ENCODE results near the gene CLUH.

CLUH gene

DNA sequence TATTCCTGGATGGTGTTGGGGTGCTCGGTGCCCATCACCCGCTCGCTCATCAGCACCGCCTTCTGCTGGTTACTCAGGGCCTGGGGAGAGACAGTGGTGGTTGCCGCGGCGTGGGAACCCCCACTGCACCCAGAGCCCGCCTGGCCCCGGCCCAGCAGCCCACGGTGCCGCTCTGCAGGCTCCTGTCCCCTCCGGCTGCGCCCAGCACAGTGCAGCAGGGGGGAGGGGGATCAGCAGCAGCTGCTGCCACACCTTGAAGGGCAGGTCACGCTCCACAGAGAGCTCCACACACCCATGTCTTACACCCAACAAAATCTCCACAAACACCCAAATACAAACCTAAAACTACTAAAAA, 18.8 kb downstream of the CLUH start:
- TF ChIP-seq, protein P1, sequence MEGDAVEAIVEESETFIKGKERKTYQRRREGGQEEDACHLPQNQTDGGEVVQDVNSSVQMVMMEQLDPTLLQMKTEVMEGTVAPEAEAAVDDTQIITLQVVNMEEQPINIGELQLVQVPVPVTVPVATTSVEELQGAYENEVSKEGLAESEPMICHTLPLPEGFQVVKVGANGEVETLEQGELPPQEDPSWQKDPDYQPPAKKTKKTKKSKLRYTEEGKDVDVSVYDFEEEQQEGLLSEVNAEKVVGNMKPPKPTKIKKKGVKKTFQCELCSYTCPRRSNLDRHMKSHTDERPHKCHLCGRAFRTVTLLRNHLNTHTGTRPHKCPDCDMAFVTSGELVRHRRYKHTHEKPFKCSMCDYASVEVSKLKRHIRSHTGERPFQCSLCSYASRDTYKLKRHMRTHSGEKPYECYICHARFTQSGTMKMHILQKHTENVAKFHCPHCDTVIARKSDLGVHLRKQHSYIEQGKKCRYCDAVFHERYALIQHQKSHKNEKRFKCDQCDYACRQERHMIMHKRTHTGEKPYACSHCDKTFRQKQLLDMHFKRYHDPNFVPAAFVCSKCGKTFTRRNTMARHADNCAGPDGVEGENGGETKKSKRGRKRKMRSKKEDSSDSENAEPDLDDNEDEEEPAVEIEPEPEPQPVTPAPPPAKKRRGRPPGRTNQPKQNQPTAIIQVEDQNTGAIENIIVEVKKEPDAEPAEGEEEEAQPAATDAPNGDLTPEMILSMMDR (IDR thresholded peaks at IDR 0.05; ENCODE audit: borderline replicate concordance, control extremely low read depth, extremely low read depth, insufficient read depth, missing control alignments), result no peak
- peak; percentile 26 for DNase-seq (ENCODE audit: low spot score)
- in situ Hi-C loops (cut with MboI; ENCODE audit: low sequenced_read_pairs, unreplicated experiment), result no loop called here

DNA sequence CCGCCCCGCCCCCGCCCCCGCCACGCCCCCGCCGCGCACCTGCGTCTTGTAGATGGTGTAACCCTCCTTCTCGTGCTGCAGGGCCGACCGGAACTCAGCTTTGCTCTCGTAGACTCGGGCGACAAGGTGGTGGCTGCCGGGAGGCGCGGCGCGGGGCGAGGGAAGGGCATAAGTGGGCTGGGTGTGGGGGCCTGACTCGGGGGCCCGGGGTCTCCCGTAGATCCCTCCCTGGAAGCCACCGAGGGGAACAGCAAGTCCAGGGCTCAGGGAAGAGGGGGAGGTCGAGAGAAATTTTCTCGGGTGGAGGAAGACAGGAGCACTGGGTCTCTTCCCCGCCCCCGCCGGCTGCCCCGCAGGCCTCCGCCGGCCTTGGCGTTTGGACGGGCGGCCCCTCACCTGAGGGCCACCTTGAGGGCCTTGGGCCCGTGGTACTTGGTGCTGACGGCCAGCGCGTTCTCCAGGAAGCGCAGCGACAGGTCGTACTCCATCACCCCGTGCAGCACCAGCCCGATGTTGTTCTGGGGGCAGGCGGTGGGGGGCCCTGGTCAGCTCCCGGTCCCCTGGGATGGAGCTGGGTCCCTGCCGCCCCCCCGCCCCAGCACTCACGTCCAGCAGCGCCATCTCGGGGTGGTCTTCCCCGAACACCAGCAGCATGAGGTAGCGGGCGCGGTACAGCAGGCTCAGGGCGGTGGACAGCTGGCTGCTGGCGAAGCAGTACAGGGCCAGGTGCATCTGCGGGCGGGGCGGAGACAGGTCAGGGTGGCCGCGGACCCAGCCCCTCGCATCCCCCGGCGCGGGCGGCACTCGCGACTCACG, 19.4 kb downstream of the CLUH start:
- no peak for DNase-seq (ENCODE audit: low spot score)
- TF ChIP-seq, protein P1 (IDR thresholded peaks at IDR 0.05; ENCODE audit: borderline replicate concordance, control extremely low read depth, extremely low read depth, insufficient read depth, missing control alignments), result no peak
- in situ Hi-C loops (cut with MboI; ENCODE audit: low sequenced_read_pairs, unreplicated experiment), result no loop called here

DNA sequence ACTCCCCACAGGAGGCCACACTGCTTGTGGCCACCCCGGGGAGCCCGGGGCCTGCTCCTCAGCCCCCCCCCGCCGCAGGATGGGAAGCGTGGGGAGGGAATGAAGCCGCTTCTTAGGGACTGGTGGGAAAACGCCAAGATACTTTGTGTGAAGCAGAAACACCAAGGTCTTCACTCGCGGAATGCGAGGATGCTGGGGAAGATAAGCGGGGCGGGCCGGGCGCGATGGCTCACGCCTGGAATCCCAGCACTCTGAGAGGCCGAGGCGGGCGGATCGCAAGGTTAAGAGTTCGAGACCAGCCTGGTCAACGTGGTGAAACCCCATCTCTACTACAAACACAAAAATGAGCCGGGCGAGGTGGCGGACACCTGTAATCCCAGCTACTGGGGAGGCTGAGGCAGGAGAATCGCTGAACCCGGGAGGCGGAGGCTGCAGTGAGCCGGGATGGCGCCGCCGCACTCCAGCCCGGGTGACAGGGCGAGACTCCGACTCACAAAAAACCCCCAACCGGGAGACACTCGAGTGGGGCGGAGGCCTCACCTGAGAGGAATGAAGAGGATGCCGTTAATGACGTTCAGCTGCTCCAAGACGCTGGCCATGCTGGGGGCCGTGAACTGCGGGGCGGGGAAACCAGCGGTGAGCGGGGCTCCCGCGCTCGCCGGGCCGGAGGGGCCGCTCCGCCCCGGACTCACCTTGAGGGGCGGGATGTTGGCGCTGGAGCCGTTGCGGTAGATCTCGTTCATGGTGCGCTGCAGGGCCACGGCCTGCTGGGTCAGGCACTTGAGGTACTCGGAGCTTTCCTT, 20.3 kb downstream of the CLUH start:
- TF ChIP-seq, protein P1 (IDR thresholded peaks at IDR 0.05; ENCODE audit: borderline replicate concordance, control extremely low read depth, extremely low read depth, insufficient read depth, missing control alignments), result no peak
- DNase-seq (ENCODE audit: low spot score), result no peak
- in situ Hi-C loops (cut with MboI; ENCODE audit: low sequenced_read_pairs, unreplicated experiment), result no loop called here

DNA sequence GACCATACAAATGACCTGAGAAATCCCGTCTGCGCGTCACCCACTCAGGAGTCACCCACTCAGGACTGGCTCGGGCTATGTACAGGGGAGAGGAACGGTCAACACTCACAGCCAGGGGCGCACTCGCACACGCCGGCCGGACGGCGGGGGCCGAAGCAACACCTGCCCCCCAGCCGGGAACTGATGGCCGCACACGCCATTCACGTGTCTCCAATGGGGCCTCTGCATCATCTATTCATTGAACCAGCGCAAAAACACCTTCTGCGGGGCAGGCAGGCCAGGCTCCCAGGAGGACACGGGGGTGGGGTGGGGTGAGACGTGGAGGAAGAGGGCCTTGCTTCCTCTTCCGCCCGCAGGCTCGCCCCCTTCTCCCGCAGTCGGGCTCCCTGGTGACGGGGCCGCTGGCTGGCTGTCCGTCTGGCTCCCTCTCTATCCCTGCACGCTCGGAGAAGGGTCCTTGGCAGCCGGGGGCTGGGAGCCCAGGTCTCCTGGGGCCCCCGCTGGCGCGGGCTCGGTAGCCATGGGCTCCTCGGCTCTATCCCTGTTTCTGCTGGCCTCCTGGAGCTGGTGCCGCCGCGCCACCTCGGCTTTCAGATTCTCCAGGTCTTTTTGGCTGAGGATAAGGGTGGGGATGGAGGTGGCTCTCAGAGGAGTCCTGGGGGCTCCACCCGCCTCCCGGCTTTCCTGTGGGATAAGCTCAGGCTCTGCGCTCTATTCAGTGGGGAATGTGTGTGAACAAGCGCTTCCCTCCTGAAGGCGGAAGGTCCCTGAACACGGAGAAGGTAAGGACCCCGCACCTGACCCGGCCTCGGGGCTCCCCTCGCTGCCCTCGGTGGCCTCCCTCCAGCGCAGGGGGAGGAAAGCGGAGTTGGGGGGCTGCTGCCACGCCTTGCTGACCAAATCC, 21.1 kb downstream of the CLUH start:
- TF ChIP-seq, protein P1 (IDR thresholded peaks at IDR 0.05; ENCODE audit: borderline replicate concordance, control extremely low read depth, extremely low read depth, insufficient read depth, missing control alignments), result no peak
- peak; percentile 30 for DNase-seq (ENCODE audit: low spot score)
- in situ Hi-C loops (cut with MboI; ENCODE audit: low sequenced_read_pairs, unreplicated experiment), result no loop called here

DNA sequence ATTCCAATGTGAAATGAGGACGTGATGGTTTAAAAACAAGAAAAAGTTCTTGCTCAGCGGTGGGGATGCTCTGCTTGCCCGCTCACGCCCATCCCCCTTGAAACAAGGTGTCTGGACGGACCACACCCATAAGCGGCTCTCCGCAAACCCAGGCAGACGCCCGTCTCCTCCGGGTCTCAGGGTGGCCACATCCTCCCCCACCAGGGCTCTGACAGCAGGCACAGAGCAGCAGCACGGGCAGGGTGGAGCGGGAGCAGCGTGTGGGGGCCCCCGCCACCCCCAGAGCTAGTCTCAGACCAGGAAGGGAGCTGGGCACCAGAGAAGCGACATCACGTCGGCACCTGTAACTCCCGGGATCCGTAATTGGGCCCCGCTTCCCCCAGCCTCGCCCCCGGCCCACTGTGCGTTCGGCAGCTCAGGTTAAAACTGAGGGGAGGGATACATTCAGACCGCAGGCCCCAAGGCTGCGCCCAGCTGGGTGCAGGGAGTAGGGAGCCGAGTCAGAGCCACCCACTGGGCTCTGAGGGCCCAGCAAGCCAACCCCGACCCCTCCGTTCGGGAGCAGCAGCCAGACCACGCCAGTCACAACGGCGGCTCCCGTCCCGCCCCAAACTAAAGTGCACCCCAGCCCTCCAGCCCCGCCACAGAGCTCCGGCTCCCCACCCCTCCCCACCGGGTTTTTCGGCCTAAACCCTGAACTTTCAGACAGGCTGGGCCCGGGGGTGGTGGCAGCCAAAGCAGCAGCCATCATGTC, 22.0 kb downstream of the CLUH start:
- TF ChIP-seq, protein P1 (IDR thresholded peaks at IDR 0.05; ENCODE audit: borderline replicate concordance, control extremely low read depth, extremely low read depth, insufficient read depth, missing control alignments), result no peak
- peak; percentile 30 for DNase-seq (ENCODE audit: low spot score)
- in situ Hi-C loops (cut with MboI; ENCODE audit: low sequenced_read_pairs, unreplicated experiment), result no loop called here

All from GM13976 (cell line).